Measurements from ENCODE around the gene PEAK3.

Gene PEAK3

DNA sequence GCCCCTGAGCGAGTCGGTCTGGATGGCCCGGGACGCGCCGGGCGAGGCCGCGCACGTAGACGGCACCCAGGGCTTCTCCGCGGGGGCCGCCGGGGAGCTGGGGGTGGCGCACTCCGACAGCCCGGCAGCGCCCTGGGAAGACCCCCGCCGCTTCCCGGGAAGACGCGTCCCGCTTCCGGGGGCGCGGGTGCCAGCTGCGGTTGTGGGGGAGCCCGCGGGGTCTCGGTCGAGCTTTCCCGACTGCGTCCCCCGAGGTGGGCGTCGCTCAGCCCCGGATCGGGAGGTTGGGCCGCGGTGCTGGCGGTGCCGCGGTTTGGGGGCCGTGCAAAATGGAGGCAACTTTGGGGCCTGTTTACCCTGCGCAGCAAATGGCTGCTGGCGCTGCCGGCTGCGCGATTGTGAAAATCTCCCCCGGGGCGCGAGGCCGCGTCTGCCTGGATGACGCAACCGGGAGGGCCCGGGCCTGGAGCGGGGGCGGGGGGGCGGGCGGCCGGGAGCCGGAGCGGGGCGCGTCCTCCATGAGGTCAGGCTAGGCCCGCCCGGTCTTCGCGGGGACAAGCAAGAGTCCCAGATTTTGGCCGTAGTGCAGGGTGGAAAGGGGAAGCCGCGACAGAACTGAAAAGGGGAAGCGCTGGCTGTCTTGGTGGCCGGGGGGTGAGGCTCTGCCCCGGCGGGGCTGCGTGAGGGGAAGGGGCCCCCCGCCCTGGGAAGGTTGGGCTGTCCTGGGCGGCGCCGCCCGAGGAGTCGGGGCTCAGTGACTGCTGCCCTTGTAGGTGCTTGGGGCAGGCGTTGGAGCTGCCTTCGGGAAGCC, 11.3 kb downstream of the PEAK3 start:
- DNase-seq (ENCODE audit: low spot score): peak; percentile 96

DNA sequence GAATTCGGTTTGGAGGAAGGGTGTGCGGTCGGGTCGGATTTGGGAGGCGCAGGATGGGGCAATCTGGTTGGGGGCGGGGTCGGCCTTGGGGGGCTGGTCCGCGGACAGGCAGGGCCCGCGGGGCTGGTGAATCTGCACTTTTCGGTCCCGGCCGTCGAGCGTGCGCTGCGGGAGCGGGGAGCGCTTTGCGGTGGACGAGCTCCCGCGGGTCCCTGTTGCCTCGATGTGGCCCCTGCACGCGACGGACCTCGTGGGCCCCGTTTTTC, 11.9 kb downstream of the PEAK3 start:
- DNase-seq (ENCODE audit: low spot score): peak; percentile 73

DNA sequence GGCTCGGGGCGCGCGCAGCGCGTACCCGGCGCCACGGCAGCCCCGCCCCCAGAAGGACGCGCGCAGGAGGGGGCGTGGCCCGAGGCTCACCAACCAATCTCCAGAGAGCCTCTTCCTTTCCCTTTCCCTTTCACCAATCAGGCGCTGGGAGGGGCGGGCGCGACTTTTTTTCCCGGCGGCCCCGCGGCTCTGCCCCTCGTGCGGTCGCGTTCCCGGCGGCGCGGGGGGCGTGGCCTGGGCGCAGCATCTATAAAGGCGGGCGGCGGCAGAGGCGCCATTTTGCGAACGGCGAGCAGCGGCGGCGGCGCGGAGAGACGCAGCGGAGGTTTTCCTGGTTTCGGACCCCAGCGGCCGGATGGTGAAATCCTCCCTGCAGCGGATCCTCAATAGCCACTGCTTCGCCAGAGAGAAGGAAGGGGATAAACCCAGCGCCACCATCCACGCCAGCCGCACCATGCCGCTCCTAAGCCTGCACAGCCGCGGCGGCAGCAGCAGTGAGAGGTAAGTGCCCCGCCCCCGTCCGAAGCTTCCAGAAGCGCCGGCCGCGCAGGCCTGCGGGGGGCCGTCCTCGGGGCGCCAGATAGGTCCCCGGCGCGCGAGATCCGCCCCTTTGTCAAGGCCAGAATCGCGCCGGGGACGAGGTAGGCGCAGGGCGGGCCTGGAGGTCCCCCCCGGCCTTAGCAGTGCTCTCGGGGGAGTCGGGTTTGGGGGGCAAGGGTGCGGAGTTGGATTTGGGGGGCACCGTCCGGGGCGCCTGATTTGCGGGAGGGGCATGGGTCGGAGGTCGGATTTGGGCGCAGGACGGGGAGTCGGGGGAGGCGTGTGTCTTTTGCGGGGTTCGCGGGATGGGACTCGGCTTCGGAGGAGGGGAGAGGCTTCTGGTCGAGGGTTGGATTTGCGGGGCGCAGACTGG, 12.5 kb downstream of the PEAK3 start:
- peak; percentile 100 for DNase-seq (ENCODE audit: low spot score)

DNA sequence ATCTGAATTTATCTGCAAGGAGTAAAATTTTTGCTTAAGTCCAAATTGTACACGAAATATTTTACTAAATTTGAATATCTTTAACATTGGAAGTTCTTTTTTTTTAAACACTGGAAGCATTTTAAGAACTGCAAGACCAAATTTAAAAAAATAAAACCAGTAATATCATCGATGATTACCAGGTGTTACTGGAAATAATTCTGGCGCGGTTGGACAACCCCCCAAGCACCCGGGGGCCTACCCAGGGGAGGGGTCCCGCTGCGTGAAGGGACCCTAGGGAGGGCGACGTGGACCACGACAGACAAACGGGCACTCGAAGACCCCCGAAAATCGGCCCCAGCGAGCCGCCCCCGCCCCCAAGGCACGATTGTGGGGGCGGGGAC, 13.1 kb downstream of the PEAK3 start:
- no peak for DNase-seq (ENCODE audit: low spot score)

DNA sequence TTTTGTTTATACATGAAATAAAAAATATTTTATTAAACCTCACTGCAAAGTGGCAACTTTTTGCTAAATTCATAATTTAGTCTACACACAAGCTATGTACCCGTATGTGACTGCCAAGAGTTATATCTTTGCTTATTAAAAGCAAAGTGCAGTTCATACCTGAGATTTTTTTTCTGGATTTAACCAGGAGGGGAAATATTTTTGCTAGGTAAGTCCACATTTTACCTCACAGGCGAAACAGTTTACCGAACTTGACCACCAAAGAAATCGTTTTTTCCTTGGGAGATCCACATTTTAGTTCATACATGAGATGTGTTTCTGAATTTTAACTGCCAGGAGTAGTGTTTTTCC, 13.5 kb downstream of the PEAK3 start:
- DNase-seq (ENCODE audit: low spot score): no peak

DNA sequence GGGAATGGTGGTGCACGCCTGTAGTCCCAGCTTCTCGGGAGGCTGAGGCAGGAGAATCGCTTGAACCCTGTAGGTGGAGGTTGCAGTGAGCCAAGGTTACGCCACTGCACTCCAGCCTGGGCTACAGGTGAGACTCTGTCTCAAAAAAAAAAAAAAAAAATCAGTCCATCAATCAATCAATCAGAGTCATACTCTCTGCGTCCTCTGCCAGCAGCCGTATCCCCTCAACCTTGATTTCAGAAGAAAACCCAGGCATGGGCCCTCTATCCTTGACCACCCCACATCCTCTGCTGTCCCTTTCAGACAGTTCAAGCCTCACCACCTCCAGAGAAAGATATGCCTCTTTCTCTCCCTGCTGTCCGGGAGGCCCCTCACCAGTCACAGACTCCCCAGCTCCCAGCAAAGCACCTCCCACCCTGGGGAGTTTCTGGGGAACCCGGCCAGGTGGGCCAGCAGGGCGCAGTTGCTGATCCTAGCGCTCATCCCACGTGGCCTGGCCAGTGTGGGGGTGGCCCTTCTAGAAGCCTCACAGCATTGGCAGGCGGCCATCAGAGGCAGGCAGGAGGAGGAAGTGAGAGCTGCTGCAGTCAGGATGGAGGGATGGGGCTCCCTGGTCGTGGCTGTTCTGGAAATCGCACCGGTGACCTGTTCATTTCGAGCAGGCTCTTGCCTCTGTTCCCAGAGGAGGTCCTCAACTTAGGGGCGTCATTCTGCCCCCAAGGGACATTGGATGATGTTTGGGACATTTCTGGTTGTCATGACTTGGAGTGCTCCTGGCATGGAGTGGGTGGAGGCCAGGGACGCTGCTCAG, 15.6 kb downstream of the PEAK3 start:
- peak; percentile 88 for DNase-seq (ENCODE audit: low spot score)

DNA sequence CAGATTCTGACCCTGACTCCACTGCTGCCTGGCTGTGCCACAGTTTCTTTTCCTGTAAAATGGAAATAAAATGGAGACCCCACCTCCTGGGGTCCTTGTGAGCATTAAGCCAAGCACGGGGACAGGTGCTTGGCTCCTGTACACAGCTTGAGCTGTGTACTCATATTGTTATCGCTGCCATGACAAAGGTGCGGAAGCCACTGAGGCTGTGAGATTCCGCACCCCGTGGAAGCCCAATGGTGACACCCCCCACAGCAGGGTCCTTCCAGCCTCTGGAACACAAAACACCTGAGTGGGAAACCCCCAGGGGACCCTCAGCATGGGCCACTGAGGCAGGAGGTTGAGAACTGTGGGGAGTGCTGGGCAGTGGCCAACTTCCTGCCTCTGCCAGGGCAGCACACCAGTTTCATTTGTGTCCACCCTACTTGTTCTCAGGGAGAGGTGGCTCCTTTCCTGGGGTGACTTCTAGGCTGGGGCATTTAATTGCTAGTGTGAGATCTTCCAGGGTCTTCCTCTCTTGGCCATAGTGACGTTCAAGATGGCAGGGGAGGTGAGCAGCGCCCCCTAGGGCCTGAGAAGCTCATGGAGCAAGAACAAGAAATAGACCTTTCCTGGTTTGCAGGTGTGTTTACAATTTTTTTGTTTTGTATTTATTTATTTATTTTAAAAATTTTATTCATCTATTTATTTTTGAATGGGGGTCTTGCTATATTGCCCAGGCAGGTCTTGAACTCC, 20.4 kb downstream of the PEAK3 start:
- DNase-seq (ENCODE audit: low spot score): no peak

DNA sequence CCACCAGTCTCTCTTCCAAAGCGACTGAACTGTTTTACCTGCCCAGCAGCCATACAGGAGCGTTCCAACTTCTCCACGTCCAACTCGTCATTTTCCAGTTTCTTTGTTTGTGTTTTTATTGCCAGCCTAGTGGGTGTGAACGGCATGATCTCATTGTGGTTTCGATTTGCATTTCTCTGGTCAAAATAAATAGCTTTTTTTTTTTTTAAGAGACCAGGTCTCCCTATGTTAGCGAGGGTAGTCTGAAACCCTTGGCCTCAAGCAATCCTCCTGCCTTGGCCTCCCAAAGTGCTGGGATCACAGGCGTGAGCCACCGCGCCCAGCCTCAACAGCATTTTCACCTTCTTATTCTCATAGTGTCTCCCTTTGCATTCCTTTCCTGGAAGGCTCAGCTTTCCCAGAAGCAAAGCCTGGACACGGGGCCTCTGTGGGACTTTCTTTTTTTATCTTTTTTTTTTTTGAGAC, 21.6 kb downstream of the PEAK3 start:
- no peak for DNase-seq (ENCODE audit: low spot score)

DNA sequence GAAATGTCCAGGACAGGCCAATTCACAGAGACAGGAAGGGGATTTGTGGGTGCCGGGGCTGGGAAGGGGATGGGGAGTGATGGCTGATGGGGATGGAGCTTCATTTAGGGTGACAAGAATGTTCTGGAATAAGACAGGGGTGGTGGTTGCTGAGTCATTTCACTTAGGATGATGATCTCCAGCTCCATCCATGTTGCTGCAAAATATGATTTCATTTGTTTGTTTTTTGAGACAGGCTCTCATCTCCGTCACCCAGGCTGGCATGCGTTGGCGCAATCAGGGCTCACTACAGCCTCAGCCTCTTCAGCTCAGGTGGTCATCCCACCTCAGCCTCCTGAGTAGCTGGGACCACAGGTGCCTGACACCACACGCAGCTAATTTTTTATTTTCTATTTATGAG, 22.6 kb downstream of the PEAK3 start:
- DNase-seq (ENCODE audit: low spot score): no peak

DNA sequence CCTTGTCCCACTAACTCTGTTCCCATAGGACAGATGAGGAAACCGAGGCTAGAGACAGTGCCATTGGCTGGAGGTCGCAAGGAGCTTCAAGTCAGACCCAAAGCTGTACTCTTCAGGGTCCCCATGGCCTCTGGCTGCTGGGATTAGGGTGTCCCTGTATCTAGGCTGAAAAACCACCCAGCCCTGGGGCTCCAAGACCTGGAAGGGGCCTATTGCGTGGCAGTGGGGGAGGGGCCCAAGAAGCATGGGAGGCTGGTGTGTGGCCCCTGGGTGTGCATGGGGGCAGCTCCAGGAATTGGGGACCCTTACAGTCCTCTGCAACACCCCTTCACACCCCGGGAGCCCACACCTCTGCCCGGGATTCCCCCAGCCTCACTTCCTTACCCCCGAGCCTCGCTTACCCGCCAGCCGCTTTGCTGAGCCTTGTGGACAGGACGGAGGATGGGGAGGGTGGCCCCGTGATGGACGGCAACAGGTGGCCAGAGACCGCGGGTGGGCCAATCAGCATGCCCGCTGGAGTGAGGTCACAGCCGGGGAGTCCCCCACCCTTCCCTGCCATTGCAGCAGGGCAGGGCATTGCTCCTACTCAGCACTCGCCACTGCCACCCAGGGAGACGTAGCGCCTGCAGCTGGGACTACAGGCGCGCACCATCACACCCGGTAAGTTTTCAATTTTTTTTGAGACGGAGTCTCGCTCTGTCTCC, 25.8 kb downstream of the PEAK3 start, which contains the start of gene JSRP1:
Gene JSRP1 (minus strand): TSS at position 436 of the 704 bp plus-strand sequence. CDS start 1,103 bp downstream, outside the sequence.
- no peak for DNase-seq (ENCODE audit: low spot score)

DNA sequence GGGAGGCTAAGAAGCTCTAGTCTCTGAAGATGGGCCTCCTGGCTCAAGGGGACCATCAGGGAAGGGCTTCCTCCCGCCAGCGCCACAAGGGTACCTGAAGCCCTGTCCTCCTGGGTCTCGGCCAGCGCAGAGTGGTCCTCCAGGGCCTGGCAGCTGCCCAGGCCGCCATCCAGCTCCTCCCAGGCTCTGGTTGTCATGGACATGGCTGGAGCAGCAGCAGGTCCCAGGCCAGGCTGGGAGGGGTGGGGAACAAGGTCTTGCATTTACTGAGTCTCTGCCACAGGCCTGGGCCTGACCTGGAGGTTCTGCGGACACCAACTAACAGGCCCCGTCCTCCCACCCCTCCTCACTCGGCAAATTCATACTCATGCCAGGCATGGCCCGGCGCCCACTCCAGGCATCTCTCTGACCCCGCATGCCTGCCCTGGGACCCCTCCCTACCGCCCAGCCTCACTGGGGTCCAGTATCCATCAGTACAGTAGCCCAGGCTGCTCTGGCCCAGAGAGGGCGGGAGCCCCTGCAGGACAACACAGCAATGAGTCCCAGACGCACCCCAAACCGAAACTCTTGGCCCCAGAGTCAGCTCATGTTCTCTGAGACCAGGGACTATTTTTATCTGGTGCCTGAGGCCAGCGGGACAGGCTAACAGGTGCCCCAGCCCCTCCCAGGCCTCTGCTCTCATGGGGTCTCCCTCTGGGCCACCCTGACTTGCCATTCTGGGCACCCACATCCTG, 26.7 kb downstream of the PEAK3 start:
- DNase-seq (ENCODE audit: low spot score): no peak

DNA sequence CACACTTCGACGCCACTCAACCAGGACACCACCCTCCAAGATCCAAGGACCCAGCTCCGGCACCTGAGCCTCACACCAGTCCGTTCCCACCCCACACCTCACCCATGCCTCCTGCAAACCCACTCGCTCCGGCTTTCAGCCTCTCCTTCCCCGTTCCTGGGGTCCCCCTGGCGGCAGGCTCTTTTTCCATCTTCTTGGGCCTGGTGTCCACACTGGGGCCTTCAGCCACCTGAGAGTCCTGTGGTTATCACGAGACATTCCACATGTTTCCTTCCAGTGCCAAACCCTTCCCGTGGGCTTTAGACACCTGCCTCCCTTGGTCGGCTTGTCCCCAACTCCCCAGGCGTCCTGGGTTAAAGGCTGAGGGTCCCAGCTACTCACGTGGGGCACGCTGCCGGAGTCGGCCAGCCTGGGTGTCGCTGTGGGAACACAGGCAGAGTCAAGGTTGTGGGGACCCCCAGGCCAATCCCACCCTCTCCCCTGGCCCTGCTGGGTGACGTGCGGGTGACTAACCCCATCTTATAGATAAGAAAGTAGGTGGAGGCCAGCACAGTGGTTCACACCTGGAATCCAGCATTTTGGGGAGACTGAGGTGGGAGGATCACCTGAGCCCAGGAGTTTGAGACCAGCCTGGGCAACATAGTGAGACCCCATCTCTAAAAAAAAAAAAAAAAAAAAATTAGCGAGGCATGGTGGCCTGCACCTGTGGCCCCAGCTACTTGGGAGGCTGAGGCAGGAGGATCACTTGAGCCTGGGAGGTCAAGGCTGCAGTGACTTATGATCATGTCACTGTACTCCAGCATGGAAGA, 27.7 kb downstream of the PEAK3 start:
- no peak for DNase-seq (ENCODE audit: low spot score)

DNA sequence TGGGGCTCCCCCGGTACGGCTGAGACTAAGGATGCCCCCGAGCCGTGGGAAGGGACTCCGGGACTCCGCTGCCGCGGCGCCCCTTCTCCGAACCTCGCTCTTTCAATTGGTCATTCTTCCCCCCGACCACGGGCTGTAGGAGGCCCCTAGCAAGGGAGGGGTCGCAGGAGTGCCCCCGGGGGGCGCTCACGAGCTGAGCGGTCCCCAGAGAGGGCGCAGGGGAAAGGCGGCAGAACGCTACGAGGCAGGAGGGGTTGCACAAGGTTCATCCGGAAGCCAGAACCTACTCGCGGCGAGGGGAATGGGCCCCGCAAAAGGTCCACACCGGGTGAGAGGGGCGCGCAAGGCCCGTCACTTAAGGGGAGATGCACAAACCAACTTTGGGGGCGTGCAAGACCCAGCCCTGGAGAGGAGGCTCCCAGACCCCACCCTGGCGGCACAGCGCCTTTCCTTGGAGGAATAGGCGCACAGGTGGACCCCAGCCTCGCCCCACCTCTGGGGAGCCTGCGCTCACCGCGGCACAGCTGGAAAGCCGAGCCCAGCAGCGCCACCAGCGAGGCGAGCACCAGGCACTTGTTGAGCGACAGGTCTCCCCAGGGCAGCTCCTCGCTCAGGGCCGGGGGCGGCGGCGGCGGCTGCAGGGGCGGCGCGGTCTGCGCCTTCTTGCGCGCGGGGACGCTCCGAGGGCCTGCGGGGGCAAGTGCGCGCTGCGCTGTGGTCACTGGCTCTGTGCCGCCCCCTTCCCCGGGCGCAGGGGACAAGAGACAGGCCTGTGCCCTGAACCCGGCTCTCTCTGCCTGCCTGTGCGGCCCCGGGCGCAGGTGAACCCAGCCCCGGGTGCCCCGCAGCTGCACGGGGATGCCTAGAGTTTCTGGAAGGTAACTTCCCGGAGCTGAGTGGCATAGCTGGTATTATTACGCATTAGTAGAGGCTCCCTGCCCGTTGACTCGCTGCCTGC, 28.6 kb downstream of the PEAK3 start:
- DNase-seq (ENCODE audit: low spot score): no peak

DNA sequence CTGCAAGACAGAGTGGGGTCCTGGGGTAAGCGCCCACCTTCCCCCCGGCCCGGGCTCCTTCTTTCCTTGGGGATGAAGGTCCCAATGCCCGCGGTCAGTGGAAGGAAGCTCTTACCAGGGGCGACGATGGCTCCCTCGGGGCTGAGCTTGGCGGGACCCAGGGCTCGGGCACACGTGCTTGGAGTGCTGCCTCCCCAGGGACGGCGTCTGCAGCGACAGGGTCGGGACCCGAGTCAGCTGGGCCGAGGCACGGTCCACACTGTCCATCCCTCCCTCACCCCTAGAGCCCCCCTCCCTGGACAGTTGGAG, 29.2 kb downstream of the PEAK3 start:
- DNase-seq (ENCODE audit: low spot score): no peak

DNA sequence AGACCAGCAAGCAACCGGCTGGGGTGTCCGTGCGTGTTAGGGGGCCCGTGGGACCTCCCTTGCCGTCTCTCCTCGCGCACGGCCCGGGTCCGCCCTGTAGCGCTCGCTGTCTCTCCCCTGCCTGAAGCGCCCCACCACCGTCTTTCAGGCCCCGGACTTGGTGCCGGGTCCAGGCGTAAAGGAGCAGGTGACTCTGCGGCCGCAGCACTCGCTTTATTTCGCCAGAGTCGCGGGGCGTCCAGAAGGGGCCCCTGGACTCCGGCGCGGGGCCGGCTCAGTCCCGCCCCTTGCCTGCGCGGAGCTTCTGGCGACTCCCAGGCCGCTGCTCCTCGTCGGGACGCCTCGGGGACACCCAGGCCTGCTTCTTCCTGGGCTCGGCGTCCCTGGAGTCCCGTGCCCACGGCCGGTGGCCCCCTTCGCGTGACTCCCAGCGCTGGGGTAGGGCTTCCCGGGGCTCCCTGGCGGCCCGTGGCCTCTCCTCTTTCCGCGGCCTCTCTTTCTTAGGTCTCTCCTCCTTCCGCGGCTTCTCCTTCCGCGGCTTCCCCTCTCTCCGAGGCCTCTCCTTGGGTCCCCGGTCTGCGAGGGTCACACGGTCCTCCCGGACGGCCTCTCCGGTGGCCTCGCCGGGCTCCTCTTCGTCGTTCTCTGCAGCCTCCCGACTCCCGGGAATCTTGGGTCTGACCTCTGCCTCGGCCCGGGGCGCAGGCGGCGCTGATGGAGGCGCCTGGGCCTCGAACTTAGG, 29.7 kb downstream of the PEAK3 start:
- DNase-seq (ENCODE audit: low spot score): no peak

DNA sequence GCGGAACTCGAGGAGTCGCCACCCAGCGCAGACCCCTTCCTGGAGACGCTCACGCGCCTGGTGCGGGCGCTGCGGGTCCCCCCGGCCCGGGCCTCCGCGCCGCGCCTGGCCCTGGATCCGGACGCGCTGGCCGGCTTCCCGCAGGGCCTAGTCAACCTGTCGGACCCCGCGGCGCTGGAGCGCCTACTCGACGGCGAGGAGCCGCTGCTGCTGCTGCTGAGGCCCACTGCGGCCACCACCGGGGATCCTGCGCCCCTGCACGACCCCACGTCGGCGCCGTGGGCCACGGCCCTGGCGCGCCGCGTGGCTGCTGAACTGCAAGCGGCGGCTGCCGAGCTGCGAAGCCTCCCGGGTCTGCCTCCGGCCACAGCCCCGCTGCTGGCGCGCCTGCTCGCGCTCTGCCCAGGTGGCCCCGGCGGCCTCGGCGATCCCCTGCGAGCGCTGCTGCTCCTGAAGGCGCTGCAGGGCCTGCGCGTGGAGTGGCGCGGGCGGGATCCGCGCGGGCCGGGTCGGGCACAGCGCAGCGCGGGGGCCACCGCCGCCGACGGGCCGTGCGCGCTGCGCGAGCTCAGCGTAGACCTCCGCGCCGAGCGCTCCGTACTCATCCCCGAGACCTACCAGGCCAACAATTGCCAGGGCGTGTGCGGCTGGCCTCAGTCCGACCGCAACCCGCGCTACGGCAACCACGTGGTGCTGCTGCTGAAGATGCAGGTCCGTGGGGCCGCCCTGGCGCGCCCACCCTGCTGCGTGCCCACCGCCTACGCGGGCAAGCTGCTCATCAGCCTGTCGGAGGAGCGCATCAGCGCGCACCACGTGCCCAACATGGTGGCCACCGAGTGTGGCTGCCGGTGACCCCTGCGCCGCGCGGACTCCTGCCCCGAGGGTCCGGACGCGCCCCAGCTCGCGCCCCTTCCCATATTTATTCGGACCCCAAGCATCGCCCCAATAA, 30.6 kb downstream of the PEAK3 start:
- no peak for DNase-seq (ENCODE audit: low spot score)

DNA sequence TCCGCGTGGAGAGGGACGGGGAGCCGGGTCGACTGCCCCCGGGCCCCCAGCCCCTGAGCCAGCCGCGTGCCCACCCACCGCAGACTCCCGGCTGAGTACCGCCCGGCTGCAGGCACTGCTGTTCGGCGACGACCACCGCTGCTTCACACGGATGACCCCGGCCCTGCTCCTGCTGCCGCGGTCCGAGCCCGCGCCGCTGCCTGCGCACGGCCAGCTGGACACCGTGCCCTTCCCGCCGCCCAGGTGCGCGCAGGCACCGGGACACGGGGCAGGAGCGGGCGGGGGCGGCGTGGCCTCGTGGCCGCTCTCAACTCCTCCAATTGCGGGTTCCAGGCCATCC, 31.2 kb downstream of the PEAK3 start:
- no peak for DNase-seq (ENCODE audit: low spot score)
